ENCODE measurements around the gene TANGO6.
"Not testable (repeated sequence)": the region's sequence is repeated elsewhere in the genome, so short reads cannot be mapped to it uniquely, and the experiment has no call there.

Gene TANGO6

GRCh38 chr16:69036399-69037091, 193.2 kb downstream of the TANGO6 start:
- no peaks in the 10 kb centered on the region for H3K27me3 ChIP-seq (ENCODE audit: control insufficient read depth in 1 of 2, insufficient read depth in 2 of 2, low read length in 2 of 2)
- peaks cover 11 to 16% of the 10 kb centered on the region in 2 donors for H3K36me3 ChIP-seq (ENCODE audit: control insufficient read depth in 2 of 2, insufficient read depth in 2 of 2, low read length in 2 of 2)
- H3K4me3 ChIP-seq (ENCODE audit: low read length in 2 of 2) = no peak overlapping the region
- no peak overlapping the region for H3K9ac ChIP-seq (ENCODE audit: low read length in 2 of 2)
- no peak overlapping the region for H3K27ac ChIP-seq (ENCODE audit: low read length)
- H3K4me1 ChIP-seq (ENCODE audit: control insufficient read depth, insufficient read depth, low read length) = no peaks in the 10 kb centered on the region
- H3K9me3 ChIP-seq (ENCODE audit: control insufficient read depth in 2 of 2, low read length in 2 of 2) = no peaks in the 10 kb centered on the region

- Histone ChIP-seq H3K9me3 (ENCODE audit: control insufficient read depth in 2 of 2, low read length in 2 of 2) (no peaks in the 10 kb centered on the region), H3K4me1 (ENCODE audit: control insufficient read depth, insufficient read depth, low read length) (no peaks in the 10 kb centered on the region), H3K9ac (ENCODE audit: low read length in 2 of 2) (no peak overlapping the region), H3K36me3 (ENCODE audit: control insufficient read depth in 2 of 2, insufficient read depth in 2 of 2, low read length in 2 of 2) (peaks cover 16 to 19% of the 10 kb centered on the region in 2 donors), H3K27me3 (ENCODE audit: control insufficient read depth in 1 of 2, insufficient read depth in 2 of 2, low read length in 2 of 2) (no peaks in the 10 kb centered on the region), H3K27ac (ENCODE audit: low read length) (no peak overlapping the region), H3K4me3 (ENCODE audit: low read length in 2 of 2) (no peak overlapping the region)
These were observed 194.2 kb downstream of the TANGO6 start for GRCh38 chr16:69037373-69038160.

GRCh38 chr16:69039333-69039941, 196.1 kb downstream of the TANGO6 start:
- H3K27ac ChIP-seq (ENCODE audit: low read length) = no peak overlapping the region
- no peaks in the 10 kb centered on the region for H3K4me1 ChIP-seq (ENCODE audit: control insufficient read depth, insufficient read depth, low read length)
- peaks cover 13 to 16% of the 10 kb centered on the region in 2 donors for H3K36me3 ChIP-seq (ENCODE audit: control insufficient read depth in 2 of 2, insufficient read depth in 2 of 2, low read length in 2 of 2)
- H3K4me3 ChIP-seq (ENCODE audit: low read length in 2 of 2) = no peak overlapping the region
- no peak overlapping the region for H3K9ac ChIP-seq (ENCODE audit: low read length in 2 of 2)
- H3K27me3 ChIP-seq (ENCODE audit: control insufficient read depth in 1 of 2, insufficient read depth in 2 of 2, low read length in 2 of 2) = no peaks in the 10 kb centered on the region
- no peaks in the 10 kb centered on the region for H3K9me3 ChIP-seq (ENCODE audit: control insufficient read depth in 2 of 2, low read length in 2 of 2)

- Histone ChIP-seq H3K9me3 (ENCODE audit: control insufficient read depth in 2 of 2, low read length in 2 of 2) (no peaks in the 10 kb centered on the region), H3K27ac (ENCODE audit: low read length) (no peak overlapping the region), H3K27me3 (ENCODE audit: control insufficient read depth in 1 of 2, insufficient read depth in 2 of 2, low read length in 2 of 2) (no peaks in the 10 kb centered on the region), H3K36me3 (ENCODE audit: control insufficient read depth in 2 of 2, insufficient read depth in 2 of 2, low read length in 2 of 2) (peaks cover 13 to 15% of the 10 kb centered on the region in 2 donors), H3K4me3 (ENCODE audit: low read length in 2 of 2) (no peak overlapping the region), H3K9ac (ENCODE audit: low read length in 2 of 2) (no peak overlapping the region), H3K4me1 (ENCODE audit: control insufficient read depth, insufficient read depth, low read length) (no peaks in the 10 kb centered on the region)
These were observed 197.0 kb downstream of the TANGO6 start for GRCh38 chr16:69040144-69040909.

GRCh38 chr16:69048328-69049120, 205.2 kb downstream of the TANGO6 start:
- Histone ChIP-seq H3K9ac (ENCODE audit: low read length in 2 of 2) (no peak overlapping the region), H3K27me3 (ENCODE audit: control insufficient read depth in 1 of 2, insufficient read depth in 2 of 2, low read length in 2 of 2) (no peaks in the 10 kb centered on the region), H3K36me3 (ENCODE audit: control insufficient read depth in 2 of 2, insufficient read depth in 2 of 2, low read length in 2 of 2) (peaks cover 0 to 2% of the 10 kb centered on the region in 2 donors), H3K4me3 (ENCODE audit: low read length in 2 of 2) (no peak overlapping the region), H3K4me1 (ENCODE audit: control insufficient read depth, insufficient read depth, low read length) (no peaks in the 10 kb centered on the region), H3K9me3 (ENCODE audit: control insufficient read depth in 2 of 2, low read length in 2 of 2) (no peaks in the 10 kb centered on the region), H3K27ac (ENCODE audit: low read length) (no peak overlapping the region)

- H3K9me3 ChIP-seq (ENCODE audit: control insufficient read depth in 2 of 2, low read length in 2 of 2) = no peaks in the 10 kb centered on the region
- H3K4me3 ChIP-seq (ENCODE audit: low read length in 2 of 2) = no peak overlapping the region
- H3K36me3 ChIP-seq (ENCODE audit: control insufficient read depth in 2 of 2, insufficient read depth in 2 of 2, low read length in 2 of 2) = no peaks in the 10 kb centered on the region
- no peak overlapping the region for H3K9ac ChIP-seq (ENCODE audit: low read length in 2 of 2)
- no peaks in the 10 kb centered on the region for H3K4me1 ChIP-seq (ENCODE audit: control insufficient read depth, insufficient read depth, low read length)
- H3K27me3 ChIP-seq (ENCODE audit: control insufficient read depth in 1 of 2, insufficient read depth in 2 of 2, low read length in 2 of 2) = no peaks in the 10 kb centered on the region
- no peak overlapping the region for H3K27ac ChIP-seq (ENCODE audit: low read length)
These were observed 205.8 kb downstream of the TANGO6 start for GRCh38 chr16:69049146-69049545.

GRCh38 chr16:69049603-69050375, 206.5 kb downstream of the TANGO6 start:
- Histone ChIP-seq H3K36me3 (ENCODE audit: control insufficient read depth in 2 of 2, insufficient read depth in 2 of 2, low read length in 2 of 2) (no peaks in the 10 kb centered on the region), H3K4me1 (ENCODE audit: control insufficient read depth, insufficient read depth, low read length) (no peaks in the 10 kb centered on the region), H3K27ac (ENCODE audit: low read length) (no peak overlapping the region), H3K9me3 (ENCODE audit: control insufficient read depth in 2 of 2, low read length in 2 of 2) (no peaks in the 10 kb centered on the region), H3K4me3 (ENCODE audit: low read length in 2 of 2) (no peak overlapping the region), H3K9ac (ENCODE audit: low read length in 2 of 2) (no peak overlapping the region), H3K27me3 (ENCODE audit: control insufficient read depth in 1 of 2, insufficient read depth in 2 of 2, low read length in 2 of 2) (no peaks in the 10 kb centered on the region)

- not testable (repeated sequence) for H3K27ac ChIP-seq (ENCODE audit: low read length); H3K4me1 ChIP-seq (ENCODE audit: control insufficient read depth, insufficient read depth, low read length); H3K36me3 ChIP-seq (ENCODE audit: control insufficient read depth in 2 of 2, insufficient read depth in 2 of 2, low read length in 2 of 2)
These were observed 208.1 kb downstream of the TANGO6 start for GRCh38 chr16:69051517-69051830.

GRCh38 chr16:69055008-69055407, 211.7 kb downstream of the TANGO6 start:
- H3K9me3 ChIP-seq (ENCODE audit: control insufficient read depth in 2 of 2, low read length in 2 of 2) = no peaks in the 10 kb centered on the region
- H3K36me3 ChIP-seq (ENCODE audit: control insufficient read depth in 2 of 2, insufficient read depth in 2 of 2, low read length in 2 of 2) = no peaks in the 10 kb centered on the region
- H3K4me3 ChIP-seq (ENCODE audit: low read length in 2 of 2) = no peak overlapping the region
- H3K27ac ChIP-seq (ENCODE audit: low read length) = no peak overlapping the region
- H3K9ac ChIP-seq (ENCODE audit: low read length in 2 of 2) = no peak overlapping the region
- no peaks in the 10 kb centered on the region for H3K27me3 ChIP-seq (ENCODE audit: control insufficient read depth in 1 of 2, insufficient read depth in 2 of 2, low read length in 2 of 2)
- H3K4me1 ChIP-seq (ENCODE audit: control insufficient read depth, insufficient read depth, low read length) = peaks cover 15% of the 10 kb centered on the region

More at GRCh38 chr16:69051517-69051830, 208.1 kb downstream of the TANGO6 start:
- not testable (repeated sequence) for H3K9ac ChIP-seq (ENCODE audit: low read length in 2 of 2); H3K9me3 ChIP-seq (ENCODE audit: control insufficient read depth in 2 of 2, low read length in 2 of 2); H3K27me3 ChIP-seq (ENCODE audit: control insufficient read depth in 1 of 2, insufficient read depth in 2 of 2, low read length in 2 of 2); H3K4me3 ChIP-seq (ENCODE audit: low read length in 2 of 2)
